Loucy (cell line): ENCODE results near the gene SASH1.

Experiments used
- H2AFZ ChIP-seq: fragments of 200-600 bp; sonication (generic); 2 replicates; pipeline ENCODE4 v1.6.0; 2016; ENCODE audit warnings: antibody characterized with exemption, mild to moderate bottlenecking, low read length, moderate library complexity
- H3F3A ChIP-seq: fragments of 200-600 bp; 2 replicates; pipeline ENCODE4 v1.6.0; 2016; ENCODE audit warnings: antibody characterized with exemption, low read depth, mild to moderate bottlenecking
- H3K27me3 ChIP-seq: fragments of 200-600 bp; sonication (generic); 2 replicates; pipeline ENCODE4 v1.6.1; 2014; ENCODE audit warnings: low read length, mild to moderate bottlenecking; ENCODE audit not compliant: insufficient read depth, poor library complexity, severe bottlenecking
- H3K36me3 ChIP-seq: fragments of 200-600 bp; sonication (generic); 2 replicates; pipeline ENCODE4 v1.6.1; 2016; ENCODE audit warnings: low read length; ENCODE audit not compliant: insufficient read depth
- H3K4me1 ChIP-seq: fragments of 200-600 bp; sonication (generic); 2 replicates; pipeline ENCODE4 v1.5.1; 2014; ENCODE audit warnings: low read length, mild to moderate bottlenecking; ENCODE audit not compliant: insufficient read depth, poor library complexity, severe bottlenecking
- H3K4me2 ChIP-seq: fragments of 200-600 bp; sonication (generic); 2 replicates; pipeline ENCODE4 v1.6.0; 2014; ENCODE audit warnings: antibody characterized with exemption, low read length, low read depth, mild to moderate bottlenecking; ENCODE audit not compliant: poor library complexity, severe bottlenecking
- H3K4me3 ChIP-seq: fragments of 200-600 bp; sonication (generic); 2 replicates; pipeline ENCODE4 v1.5.1; 2014; ENCODE audit warnings: low read length, mild to moderate bottlenecking, mixed read lengths; ENCODE audit not compliant: poor library complexity, severe bottlenecking
- H3K79me2 ChIP-seq: fragments of 200-600 bp; sonication (generic); 2 replicates; pipeline ENCODE4 v1.6.1; 2014; ENCODE audit warnings: low read length; ENCODE audit not compliant: insufficient read depth
- H3K9ac ChIP-seq: fragments of 200-600 bp; sonication (generic); 2 replicates; pipeline ENCODE4 v1.6.0; 2014; ENCODE audit warnings: mild to moderate bottlenecking, low read depth, low read length, moderate library complexity; ENCODE audit not compliant: poor library complexity, severe bottlenecking
- H3K9me2 ChIP-seq: fragments of 200-600 bp; sonication (generic); replicated peaks from 2 replicates; pipeline ENCODE4 v1.6.1; 2016; ENCODE audit warnings: low read depth, low read length, mixed read lengths
- H3K9me3 ChIP-seq: fragments of 200-600 bp; sonication (generic); 2 replicates; pipeline ENCODE4 v1.6.1; 2014; ENCODE audit warnings: mild to moderate bottlenecking, antibody characterized with exemption, low read length, low read depth; ENCODE audit not compliant: insufficient read depth
- H4K20me1 ChIP-seq: fragments of 200-600 bp; sonication (generic); 2 replicates; pipeline ENCODE4 v1.6.0; 2014; ENCODE audit warnings: antibody characterized with exemption, low read length, mild to moderate bottlenecking; ENCODE audit not compliant: insufficient read depth, poor library complexity, severe bottlenecking
- CTCF ChIP-seq: fragments of 200-600 bp; sonication (generic); conservative IDR thresholded peaks from 2 replicates; pipeline ENCODE4 v1.5.1; 2014; ENCODE audit warnings: mild to moderate bottlenecking, antibody characterized with exemption, low read length
- EZH2phosphoT487 ChIP-seq: fragments of 200-600 bp; IDR thresholded peaks from 2 replicates; pipeline ENCODE4 v1.6.1; 2018; ENCODE audit warnings: antibody characterized with exemption, mild to moderate bottlenecking, moderate library complexity, borderline replicate concordance

SASH1 gene

GRCh38 chr6:148544421-148544820 lies 201.8 kb downstream of the SASH1 start:
- Histone ChIP-seq H3K4me3 (no peak overlapping the region), H3K27me3 (no peaks in the 10 kb centered on the region), H3K4me2 (no peak overlapping the region), H4K20me1 (no peaks in the 10 kb centered on the region), H3K9ac (no peak overlapping the region), H3K36me3 (no peaks in the 10 kb centered on the region), H3F3A (no peaks in the 10 kb centered on the region), H2AFZ (no peak overlapping the region), H3K9me3 (no peaks in the 10 kb centered on the region), H3K9me2 (no peaks in the 10 kb centered on the region), H3K79me2 (no peaks in the 10 kb centered on the region), H3K4me1 (peaks cover 12% of the 10 kb centered on the region)
- TF ChIP-seq CTCF: no peak
- no peak for TF ChIP-seq EZH2phosphoT487

DNA sequence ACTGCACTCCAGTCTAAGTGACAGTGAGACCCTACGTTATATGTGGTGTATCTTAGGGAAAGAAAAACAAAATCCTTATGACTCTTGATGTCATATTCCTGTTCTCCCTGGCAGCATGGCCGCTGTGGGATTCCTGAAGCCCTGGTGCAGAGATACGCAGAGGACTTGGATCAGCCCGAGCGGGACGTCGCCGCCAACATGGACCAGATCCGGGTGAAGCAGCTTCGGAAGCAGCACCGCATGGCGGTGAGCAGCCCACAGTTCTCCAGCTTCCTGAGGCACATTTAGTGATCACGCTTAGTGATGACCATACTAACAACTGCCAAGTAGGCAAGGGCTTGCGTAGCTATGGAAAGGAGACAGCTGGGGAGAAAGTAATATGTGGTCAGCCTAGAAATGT lies 203.3 kb downstream of the SASH1 start:
- Histone ChIP-seq H3K9ac (no peak overlapping the region), H3K79me2 (no peaks in the 10 kb centered on the region), H2AFZ (no peak overlapping the region), H3K4me1 (peaks cover 11% of the 10 kb centered on the region), H3K27me3 (no peaks in the 10 kb centered on the region), H4K20me1 (no peaks in the 10 kb centered on the region), H3K36me3 (no peaks in the 10 kb centered on the region), H3K4me3 (no peak overlapping the region), H3K9me2 (no peaks in the 10 kb centered on the region), H3K9me3 (no peaks in the 10 kb centered on the region), H3K4me2 (no peak overlapping the region), H3F3A (no peaks in the 10 kb centered on the region)
- no peak for TF ChIP-seq CTCF
- TF ChIP-seq EZH2phosphoT487: no peak

DNA sequence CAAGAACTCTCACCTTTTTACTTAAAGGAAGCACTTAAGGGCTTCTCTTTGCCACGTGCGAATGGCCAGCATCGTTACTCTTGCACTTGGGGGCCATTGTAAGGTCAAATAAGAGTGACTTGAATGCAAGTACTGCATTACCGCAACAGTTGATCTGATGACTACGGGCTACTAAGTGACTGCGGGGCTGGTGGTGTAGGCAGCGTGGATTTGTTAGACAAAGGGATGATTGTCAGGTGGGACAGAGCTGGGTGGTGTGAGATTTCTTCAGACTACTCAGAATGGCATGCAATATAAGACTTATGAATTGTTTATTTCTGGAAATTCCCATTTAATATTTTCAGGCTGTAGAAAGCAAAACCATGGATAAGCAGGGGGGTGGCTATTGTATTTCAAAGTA lies 204.5 kb downstream of the SASH1 start:
- Histone ChIP-seq H3F3A (peaks cover 4% of the 10 kb centered on the region; the same call in 1 of the 2 replicates), H3K4me3 (no peak overlapping the region), H2AFZ (no peak overlapping the region), H3K4me1 (peaks cover 6% of the 10 kb centered on the region), H3K27me3 (no peaks in the 10 kb centered on the region), H3K9ac (no peak overlapping the region), H3K9me3 (no peaks in the 10 kb centered on the region), H3K36me3 (no peaks in the 10 kb centered on the region), H3K4me2 (no peak overlapping the region), H3K9me2 (no peaks in the 10 kb centered on the region), H4K20me1 (no peaks in the 10 kb centered on the region), H3K79me2 (no peaks in the 10 kb centered on the region)
- no peak for TF ChIP-seq CTCF
- TF ChIP-seq EZH2phosphoT487: no peak
